ENCODE measurements around the gene CGNL1.

Gene CGNL1

DNA sequence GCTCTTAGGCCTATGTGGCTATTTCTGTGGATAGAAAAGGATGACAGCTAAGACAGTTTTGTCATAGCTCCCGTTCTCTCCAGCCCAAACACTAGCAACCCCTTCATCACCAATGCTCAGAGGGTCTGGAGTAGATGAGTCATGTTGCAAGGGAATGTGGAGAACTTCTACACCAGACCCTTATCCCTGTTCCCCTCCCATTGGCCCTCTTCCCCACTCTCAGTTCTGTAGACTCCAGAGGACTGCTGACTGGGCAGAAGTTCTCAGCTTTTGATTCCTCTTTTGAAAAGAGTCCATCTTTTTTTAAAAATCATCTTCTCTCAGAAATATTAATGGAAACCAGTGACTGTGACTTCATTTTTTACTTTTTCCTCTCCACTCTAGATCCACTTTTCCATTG is 213.0 kb downstream of the CGNL1 start:
- no peaks in the 10 kb centered on the region for H3F3A ChIP-seq (ENCODE audit: low read depth)
- no peaks in the 10 kb centered on the region for H4K20me1 ChIP-seq (ENCODE audit: insufficient read depth, low read length, poor library complexity, severe bottlenecking)
- H2AFZ ChIP-seq (ENCODE audit: low read length) = no peak overlapping the region
- no peak overlapping the region for H3K4me3 ChIP-seq (ENCODE audit: low read length, poor library complexity, severe bottlenecking)
- TF ChIP-seq CTCF (conservative IDR thresholded peaks at IDR 0.05; ENCODE audit: low read length) = no peak
- TF ChIP-seq EZH2phosphoT487 (IDR thresholded peaks at IDR 0.05; ENCODE audit: borderline replicate concordance) = no peak
- H3K4me2 ChIP-seq (ENCODE audit: low read depth, low read length, poor library complexity, severe bottlenecking) = no peak overlapping the region
- H3K36me3 ChIP-seq (ENCODE audit: insufficient read depth, low read length) = no peaks in the 10 kb centered on the region
- H3K4me1 ChIP-seq (ENCODE audit: insufficient read depth, low read length, poor library complexity, severe bottlenecking) = no peaks in the 10 kb centered on the region
- H3K9me2 ChIP-seq (replicated peaks; ENCODE audit: low read depth, low read length) = no peaks in the 10 kb centered on the region
- no peaks in the 10 kb centered on the region for H3K79me2 ChIP-seq (ENCODE audit: insufficient read depth, low read length)
- no peaks in the 10 kb centered on the region for H3K27me3 ChIP-seq (ENCODE audit: insufficient read depth, low read length, poor library complexity, severe bottlenecking)
- H3K9me3 ChIP-seq (ENCODE audit: insufficient read depth, low read depth, low read length) = no peaks in the 10 kb centered on the region
- H3K9ac ChIP-seq (ENCODE audit: low read depth, low read length, poor library complexity, severe bottlenecking) = no peak overlapping the region

- Histone ChIP-seq H3K27me3 (ENCODE audit: insufficient read depth, low read length, poor library complexity, severe bottlenecking) (no peaks in the 10 kb centered on the region), H3K4me2 (ENCODE audit: low read depth, low read length, poor library complexity, severe bottlenecking) (no peak overlapping the region), H2AFZ (ENCODE audit: low read length) (no peak overlapping the region), H3K4me3 (ENCODE audit: low read length, poor library complexity, severe bottlenecking) (no peak overlapping the region), H4K20me1 (ENCODE audit: insufficient read depth, low read length, poor library complexity, severe bottlenecking) (no peaks in the 10 kb centered on the region), H3K4me1 (ENCODE audit: insufficient read depth, low read length, poor library complexity, severe bottlenecking) (peaks cover under 1% of the 10 kb centered on the region), H3K79me2 (ENCODE audit: insufficient read depth, low read length) (no peaks in the 10 kb centered on the region), H3K36me3 (ENCODE audit: insufficient read depth, low read length) (no peaks in the 10 kb centered on the region), H3K9me2 (replicated peaks; ENCODE audit: low read depth, low read length) (no peaks in the 10 kb centered on the region), H3F3A (ENCODE audit: low read depth) (no peaks in the 10 kb centered on the region), H3K9me3 (ENCODE audit: insufficient read depth, low read depth, low read length) (no peaks in the 10 kb centered on the region), H3K9ac (ENCODE audit: low read depth, low read length, poor library complexity, severe bottlenecking) (no peak overlapping the region)
- no peak for TF ChIP-seq EZH2phosphoT487 (IDR thresholded peaks at IDR 0.05; ENCODE audit: borderline replicate concordance)
- TF ChIP-seq CTCF (conservative IDR thresholded peaks at IDR 0.05; ENCODE audit: low read length) = no peak
These were observed 213.4 kb downstream of the CGNL1 start for GRCh38 chr15:57589754-57590153.

DNA sequence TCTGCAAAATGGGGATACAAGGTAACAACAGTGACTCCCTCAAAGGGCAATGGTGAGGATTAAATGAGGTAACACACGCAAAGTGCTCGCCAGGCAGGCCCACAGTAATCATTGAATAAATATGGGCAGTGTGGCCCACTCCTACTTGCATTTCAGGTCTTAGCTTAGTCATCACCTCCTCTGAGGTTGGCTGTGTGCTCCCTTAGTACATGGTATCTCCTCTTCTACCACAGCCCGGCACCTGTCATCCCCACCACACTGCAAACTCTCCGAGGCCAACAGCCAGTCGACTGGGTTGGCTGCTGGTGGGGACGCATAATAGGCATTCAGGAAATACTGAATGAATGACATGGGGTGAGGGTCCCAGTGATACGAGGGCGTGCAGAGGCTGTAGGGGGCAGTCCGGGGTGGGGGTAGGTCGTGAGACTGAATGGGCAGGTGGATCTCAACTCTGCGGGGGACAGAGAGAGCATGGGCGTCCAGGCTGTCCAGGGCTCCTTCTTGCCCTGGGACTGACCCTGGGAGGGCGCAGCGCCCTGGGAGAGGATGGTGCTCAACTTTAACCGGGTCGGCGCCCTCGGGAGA is 215.0 kb downstream of the CGNL1 start:
- TF ChIP-seq EZH2phosphoT487 (IDR thresholded peaks at IDR 0.05; ENCODE audit: borderline replicate concordance) = no peak
- no peak for TF ChIP-seq CTCF (conservative IDR thresholded peaks at IDR 0.05; ENCODE audit: low read length)
- Histone ChIP-seq H2AFZ (ENCODE audit: low read length) (no peak overlapping the region), H3K9me2 (replicated peaks; ENCODE audit: low read depth, low read length) (no peaks in the 10 kb centered on the region), H3K79me2 (ENCODE audit: insufficient read depth, low read length) (no peaks in the 10 kb centered on the region), H3K27me3 (ENCODE audit: insufficient read depth, low read length, poor library complexity, severe bottlenecking) (no peaks in the 10 kb centered on the region), H3K4me3 (ENCODE audit: low read length, poor library complexity, severe bottlenecking) (no peak overlapping the region), H3K4me2 (ENCODE audit: low read depth, low read length, poor library complexity, severe bottlenecking) (no peak overlapping the region), H3K9me3 (ENCODE audit: insufficient read depth, low read depth, low read length) (no peaks in the 10 kb centered on the region), H3F3A (ENCODE audit: low read depth) (no peaks in the 10 kb centered on the region), H3K36me3 (ENCODE audit: insufficient read depth, low read length) (no peaks in the 10 kb centered on the region), H3K9ac (ENCODE audit: low read depth, low read length, poor library complexity, severe bottlenecking) (no peak overlapping the region), H3K4me1 (ENCODE audit: insufficient read depth, low read length, poor library complexity, severe bottlenecking) (peaks cover 7% of the 10 kb centered on the region), H4K20me1 (ENCODE audit: insufficient read depth, low read length, poor library complexity, severe bottlenecking) (no peaks in the 10 kb centered on the region)

All from Loucy (cell line).